ENCODE data around the gene AMBN. TPM values are rescaled to one million over a fixed set of nuclear protein-coding genes. Genes with fewer than 3 reads are reported as not detected.

AMBN gene
- total and polyA plus RNA-seq, 2 of the 13 experiments (the other 11 are each of a cell fraction or from before 2014, with no cell fraction given), result not detected

- no peak for FAIRE-seq
- no TSS peak for BruUV-seq (replicated peaks)
Observed at GRCh38 chr4:70619778-70620177, 27.7 kb downstream of the AMBN start.

More at GRCh38 chr4:70619778-70620177, 27.7 kb downstream of the AMBN start:
- no peaks in the 10 kb centered on the region for H3K4me1 ChIP-seq (ENCODE audit: insufficient read depth, low read length)
- in situ Hi-C loops (cut with HindIII; ENCODE audit: extremely low pct_ligation_motif_present, low pct_unique_long_range_greater_than_20kb), result no loop called here
- no peak overlapping the region for H3K4me2 ChIP-seq (ENCODE audit: low read depth, low read length)
- ATAC-seq, result no peak
- DNase-seq (ENCODE audit: low spot score), result no peak
- CTCF ChIA-PET (ENCODE audit: low intra/inter-chr PET ratio, low total read pairs), result no interaction called here
- POLR2A ChIA-PET, result no interaction called here
- intact Hi-C loops (cut with micrococcal nuclease; ENCODE audit: unreplicated experiment), result no loop called here
- no peaks in the 10 kb centered on the region for H4K20me1 ChIP-seq (ENCODE audit: insufficient read depth, low read length)
- no peak for TF ChIP-seq U2AF2 (IDR thresholded peaks at IDR 0.05; ENCODE audit: low read depth, low read length)
- no peak for TF ChIP-seq RFXANK (CRISPR knock-in tag; IDR thresholded peaks at IDR 0.05)
- TF ChIP-seq YEATS2 (CRISPR knock-in tag; IDR thresholded peaks at IDR 0.05; ENCODE audit: borderline replicate concordance), result no peak
- no peak for TF ChIP-seq ZBTB7A (CRISPR knock-in tag; IDR thresholded peaks at IDR 0.05)
- TF ChIP-seq FIP1L1 (IDR thresholded peaks at IDR 0.05; ENCODE audit: borderline replicate concordance, insufficient read depth, low read depth, low read length), result no peak
- TF ChIP-seq SIX1 (CRISPR knock-in tag; IDR thresholded peaks at IDR 0.05; ENCODE audit: borderline replicate concordance), result no peak
- no peak for TF ChIP-seq TEAD3 (CRISPR knock-in tag; optimal IDR thresholded peaks at IDR 0.05; ENCODE audit: borderline replicate concordance)
- no peak for TF ChIP-seq AFF4 (CRISPR knock-in tag; IDR thresholded peaks at IDR 0.05)
- TF ChIP-seq ZNF33B (CRISPR knock-in tag; IDR thresholded peaks at IDR 0.05), result no peak
- TF ChIP-seq ZNF83 (CRISPR knock-in tag; IDR thresholded peaks at IDR 0.05; ENCODE audit: borderline replicate concordance), result no peak
- H3K4me3 ChIP-seq (replicated peaks in 1 of 3; ENCODE audit: insufficient read depth in 1 of 3, low read depth in 2 of 3, low read length in 3 of 3), result no peak overlapping the region
- no peaks in the 10 kb centered on the region for H3K27me3 ChIP-seq (ENCODE audit: control insufficient read depth in 1 of 2, insufficient read depth in 2 of 2, low read length in 2 of 2)
- WGBS (ENCODE audit: low lambda C conversion rate), result 43% methylated on average over 2 of the region's 2 CpGs
- no peak overlapping the region for H3K9ac ChIP-seq (ENCODE audit: insufficient read depth, low read depth, low read length)
- H2AFZ ChIP-seq (ENCODE audit: low read length), result no peak overlapping the region
- no peaks in the 10 kb centered on the region for H3K36me3 ChIP-seq (replicated peaks in 1 of 2; ENCODE audit: control insufficient read depth in 1 of 2, insufficient read depth in 2 of 2, low read length in 2 of 2)
- H3K27ac ChIP-seq (ENCODE audit: extremely low read length, insufficient read depth, low read length), result no peak overlapping the region
- H3K79me2 ChIP-seq (ENCODE audit: insufficient read depth, low read length), result no peaks in the 10 kb centered on the region
- no peaks in the 10 kb centered on the region for H3K9me3 ChIP-seq (ENCODE audit: low read length)
